ENCODE data around the gene MTTP.

MTTP gene

DNA sequence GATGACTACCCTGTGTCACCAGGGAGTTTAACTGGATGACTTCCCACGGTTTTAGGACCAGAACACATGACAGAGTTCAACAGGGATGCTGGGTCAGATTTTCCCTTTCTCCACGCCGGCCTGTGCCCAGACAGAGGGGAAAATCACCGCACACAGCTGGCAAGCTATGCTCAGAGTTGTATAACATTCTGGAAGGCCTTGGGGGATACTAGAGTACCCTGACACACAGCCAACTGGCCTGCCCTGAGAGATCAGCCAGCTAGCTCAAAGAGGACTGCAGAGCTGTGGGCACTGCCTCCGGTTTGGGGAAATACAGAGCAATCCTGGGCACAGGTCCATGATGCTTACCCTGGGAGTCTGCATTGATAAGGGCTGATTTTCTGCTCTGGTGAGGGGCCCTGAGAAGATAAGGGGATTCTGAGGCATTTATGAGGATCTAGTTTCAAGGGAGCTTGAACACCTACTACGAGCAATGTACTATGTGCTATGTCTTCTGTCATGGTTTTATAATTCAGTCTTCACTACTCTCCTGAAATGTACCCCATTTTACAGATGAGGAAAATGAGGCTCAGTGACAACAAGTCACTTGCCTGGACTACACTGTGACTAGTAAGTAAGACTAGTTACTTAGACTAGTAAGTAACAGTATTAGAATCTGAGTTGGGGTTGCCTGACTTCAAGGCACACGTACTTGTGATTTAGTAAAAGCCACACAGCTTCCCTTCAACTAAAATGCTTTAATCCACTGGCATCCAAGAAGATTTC is 68.3 kb downstream of the MTTP start:
- DNase-seq: no peak

GRCh38 chr4:99644453-99644852 is 69.8 kb downstream of the MTTP start:
- DNase-seq: no peak

DNA sequence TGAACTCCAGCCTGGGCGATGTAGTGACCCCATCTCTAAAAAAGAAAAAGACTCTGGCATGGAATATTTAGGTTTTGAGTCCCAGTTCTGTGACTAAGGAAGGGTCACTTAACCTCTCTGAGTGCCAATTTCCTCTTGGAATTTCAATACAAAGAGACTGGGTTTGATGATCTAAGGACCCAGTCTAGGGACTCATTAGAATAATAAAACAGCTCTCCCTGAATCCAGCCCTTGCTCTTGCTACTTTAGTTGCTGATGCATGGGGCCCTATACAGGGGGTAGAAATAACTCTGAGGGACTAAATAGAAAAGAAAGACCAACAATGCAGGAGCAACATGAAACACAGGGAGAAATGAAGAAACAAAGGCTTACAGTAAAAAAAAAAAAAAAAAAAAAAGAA is 70.4 kb downstream of the MTTP start:
- DNase-seq: no peak

DNA sequence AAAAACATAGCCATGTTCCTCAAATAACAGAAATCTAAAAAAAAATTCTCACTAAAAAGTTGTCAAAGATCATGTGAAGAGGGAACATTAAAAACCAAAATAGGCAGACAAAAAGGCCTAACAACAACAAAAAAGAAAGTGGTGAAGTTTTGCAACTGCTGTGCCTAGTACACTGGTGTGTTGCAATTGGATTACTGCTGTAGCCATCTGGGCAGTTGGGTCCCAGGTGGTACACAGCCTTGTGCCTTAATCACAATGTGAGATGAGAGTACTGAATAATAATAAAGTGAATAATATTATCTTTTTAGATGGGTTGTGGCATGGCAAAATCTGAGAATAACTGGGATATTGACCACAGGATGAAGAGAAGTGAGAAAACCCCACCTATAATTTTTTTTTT is 71.0 kb downstream of the MTTP start:
- DNase-seq: no peak

- no peak for DNase-seq
These were observed 72.4 kb downstream of the MTTP start for GRCh38 chr4:99647071-99647470.

DNA sequence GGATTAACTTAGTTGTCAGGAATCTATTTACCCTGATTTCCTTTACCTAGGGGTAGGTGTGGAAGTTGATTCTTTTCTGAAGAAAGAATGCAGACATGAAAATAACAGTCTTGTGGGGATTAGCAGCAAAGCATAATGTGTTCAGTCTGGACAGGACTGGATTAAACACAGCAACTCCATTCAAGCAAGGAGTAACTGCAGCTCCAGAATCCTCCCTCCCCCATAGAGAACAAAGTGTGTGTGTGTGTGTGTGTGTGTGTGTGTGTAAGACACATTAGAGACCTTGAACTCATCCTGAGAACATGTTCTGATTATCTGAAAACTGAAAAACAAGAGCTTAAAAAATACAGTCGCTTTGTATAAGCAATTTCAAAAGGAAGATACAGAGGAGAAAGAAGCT is 73.7 kb downstream of the MTTP start:
- no peak for DNase-seq

DNA sequence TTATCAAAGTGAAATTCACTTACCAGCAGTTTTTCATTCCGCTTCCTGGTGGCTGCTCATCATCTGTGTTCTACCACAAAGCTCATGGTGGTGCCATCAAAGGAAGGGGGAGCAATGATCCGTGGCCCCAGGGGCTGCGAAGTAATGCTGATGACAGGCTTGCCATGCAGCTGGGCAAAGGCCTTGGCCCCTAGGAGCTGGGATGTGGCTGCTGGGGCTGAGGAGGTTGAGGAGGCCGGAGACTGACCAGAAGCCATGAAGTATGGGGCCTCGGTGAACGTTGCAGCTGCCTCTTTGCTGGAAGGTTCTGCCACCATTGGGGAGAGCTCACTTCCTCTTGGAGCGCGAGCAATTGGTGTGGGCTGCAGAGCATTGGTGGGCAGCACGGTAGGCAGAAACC is 74.6 kb downstream of the MTTP start:
- no peak for DNase-seq

DNA sequence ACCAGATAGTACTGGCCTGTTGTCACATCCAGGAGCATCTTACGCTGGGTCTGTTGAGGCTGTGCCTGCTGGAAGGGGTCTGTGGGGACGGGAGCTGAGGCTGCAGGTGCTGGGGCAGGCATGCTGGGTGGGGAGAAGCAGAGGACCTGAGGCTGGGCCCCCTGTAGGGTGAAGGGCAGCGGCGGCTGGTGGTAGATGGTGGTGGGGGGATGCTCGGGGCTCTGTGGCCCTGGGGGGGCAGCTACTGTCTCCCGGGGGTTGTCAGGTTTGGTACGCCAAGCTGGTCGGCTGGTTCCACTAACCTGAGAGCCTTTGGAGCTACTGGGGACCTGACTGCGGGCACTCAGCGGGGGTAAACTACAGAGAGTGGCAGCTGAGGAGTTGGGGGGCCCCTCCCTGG is 75.2 kb downstream of the MTTP start:
- DNase-seq: no peak

DNA sequence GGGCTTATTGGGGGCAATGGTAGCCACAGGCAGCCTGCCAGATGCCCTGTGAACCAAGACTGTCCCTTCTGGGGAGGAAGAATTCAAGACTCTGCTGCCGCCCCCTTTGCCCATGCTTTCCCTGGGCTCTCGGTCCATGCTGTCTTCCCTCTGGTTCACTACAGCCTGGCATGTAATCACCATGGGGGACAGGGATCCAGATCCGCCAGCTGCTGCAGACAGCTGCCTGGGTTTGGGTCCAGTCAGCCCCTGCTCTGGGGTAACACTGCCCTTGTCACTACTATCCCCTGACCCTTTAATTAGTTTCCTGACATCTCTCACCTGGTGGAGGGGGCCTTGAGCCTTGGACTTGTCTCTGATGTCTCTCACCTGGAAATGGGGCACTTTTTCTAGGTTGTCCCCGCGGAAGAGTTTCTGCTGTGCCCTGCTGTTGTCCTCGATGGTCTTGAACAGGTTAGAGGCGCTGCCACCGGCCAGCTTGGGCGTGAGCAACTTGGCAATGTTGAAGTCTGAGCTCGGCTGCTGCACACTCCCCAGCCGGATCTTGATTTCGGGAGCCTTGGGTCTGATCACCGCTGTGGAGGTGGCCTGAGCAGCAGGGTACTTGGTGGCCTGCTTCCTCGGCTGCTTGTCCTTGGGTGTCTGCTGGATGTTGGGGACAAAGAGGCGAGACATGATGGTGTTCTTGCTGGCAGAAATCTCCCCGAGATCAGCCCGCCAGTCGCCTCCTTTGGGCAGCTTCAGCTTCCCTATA is 76.6 kb downstream of the MTTP start:
- no peak for DNase-seq

DNA sequence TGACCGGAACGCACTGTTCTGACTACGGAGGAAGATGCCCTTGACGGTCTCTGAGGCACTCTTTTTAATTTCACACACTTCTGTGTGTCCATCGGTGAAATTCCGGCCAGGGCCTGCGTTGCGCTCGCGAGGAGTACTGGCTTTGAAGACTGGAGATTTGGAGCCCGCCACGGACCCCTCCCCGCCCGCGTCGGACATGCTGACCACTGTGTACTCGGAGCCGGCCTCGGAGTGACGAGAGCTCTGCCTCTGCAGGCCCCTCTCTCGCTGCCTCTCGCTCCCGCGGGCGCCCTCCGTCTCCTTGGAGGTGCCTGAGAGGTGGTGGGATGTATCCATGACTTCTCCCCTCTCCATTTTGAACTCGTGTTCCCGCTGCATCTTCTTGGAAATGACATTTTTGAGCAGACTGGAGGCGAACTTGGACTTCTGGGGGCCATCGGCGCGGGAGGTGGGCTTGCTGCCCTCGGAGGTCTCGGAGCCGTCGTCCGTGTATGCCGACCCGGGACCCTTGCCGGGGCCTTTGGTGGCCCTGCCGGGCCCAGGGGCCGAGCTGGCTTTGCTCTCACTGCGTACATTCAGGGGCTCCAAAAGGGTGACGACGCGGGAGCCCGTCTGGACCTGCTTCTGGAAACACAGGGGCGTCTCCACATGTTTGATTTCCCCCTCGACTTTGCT is 77.3 kb downstream of the MTTP start:
- no peak for DNase-seq

DNA sequence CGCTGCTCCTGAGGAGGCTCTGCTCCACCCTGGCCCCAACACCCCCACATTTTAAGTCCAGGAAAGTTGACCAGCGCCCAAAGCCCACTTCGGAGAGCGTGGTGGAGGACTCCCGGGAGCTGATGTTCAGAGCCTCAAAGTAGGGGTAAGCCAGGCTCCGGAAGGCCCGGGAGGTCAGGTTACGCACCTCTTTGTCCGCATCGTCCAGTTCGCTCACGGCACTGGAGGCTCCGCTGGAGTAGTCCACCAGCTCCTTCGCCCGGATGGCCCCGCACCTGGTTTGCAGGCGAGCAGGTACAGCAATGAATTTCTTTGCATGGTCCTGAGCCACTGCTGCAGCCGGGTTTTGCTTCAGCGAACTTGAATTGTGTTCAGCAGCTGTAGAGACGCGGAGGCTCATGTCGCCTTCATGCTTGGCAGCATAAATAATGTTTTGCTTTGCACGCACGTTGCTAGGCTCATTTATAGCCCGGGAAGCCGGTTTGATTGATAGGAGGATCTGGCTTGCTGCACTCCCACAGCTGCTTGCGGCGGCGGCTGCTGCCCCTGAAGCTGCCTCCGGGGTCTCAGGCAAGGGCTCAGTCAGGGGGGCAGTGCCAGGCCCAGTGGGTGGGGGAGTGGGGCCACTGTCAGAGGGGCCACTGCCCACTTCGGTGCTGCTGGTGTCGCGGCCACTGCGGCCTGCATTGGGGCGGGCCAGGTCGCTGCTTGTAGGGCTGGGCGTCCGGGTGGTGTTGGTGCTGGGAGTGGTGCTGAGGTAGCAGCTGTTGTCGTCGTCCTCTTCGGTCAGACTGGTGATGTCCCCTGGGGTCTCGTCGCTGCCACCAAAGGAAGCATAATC is 78.2 kb downstream of the MTTP start:
- peak; percentile 70 for DNase-seq

- DNase-seq: no peak
These were observed 79.3 kb downstream of the MTTP start for GRCh38 chr4:99653916-99654315.

DNA sequence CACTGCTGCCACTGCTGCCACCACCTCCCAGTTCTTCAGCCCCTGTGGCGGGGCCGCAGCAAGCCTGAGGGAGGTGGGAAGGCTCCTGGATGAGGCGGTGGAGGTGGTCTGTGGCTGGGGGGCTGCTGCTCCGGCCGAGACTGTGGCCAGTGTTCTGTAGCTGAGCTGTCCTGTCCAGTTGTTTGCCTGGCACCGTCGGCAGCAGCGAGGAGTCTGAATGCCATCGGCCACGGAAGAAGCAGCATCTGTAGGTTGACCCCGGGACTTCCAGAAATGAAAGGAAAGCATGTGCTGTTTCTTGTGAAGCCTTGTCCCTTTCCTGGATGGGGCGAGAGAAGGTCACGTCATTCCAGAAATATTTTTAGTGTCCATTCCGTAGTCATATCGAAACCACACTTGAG is 79.7 kb downstream of the MTTP start:
- DNase-seq: no peak

- peak; percentile 61 for DNase-seq
These were observed 80.9 kb downstream of the MTTP start for GRCh38 chr4:99655308-99656081.

DNA sequence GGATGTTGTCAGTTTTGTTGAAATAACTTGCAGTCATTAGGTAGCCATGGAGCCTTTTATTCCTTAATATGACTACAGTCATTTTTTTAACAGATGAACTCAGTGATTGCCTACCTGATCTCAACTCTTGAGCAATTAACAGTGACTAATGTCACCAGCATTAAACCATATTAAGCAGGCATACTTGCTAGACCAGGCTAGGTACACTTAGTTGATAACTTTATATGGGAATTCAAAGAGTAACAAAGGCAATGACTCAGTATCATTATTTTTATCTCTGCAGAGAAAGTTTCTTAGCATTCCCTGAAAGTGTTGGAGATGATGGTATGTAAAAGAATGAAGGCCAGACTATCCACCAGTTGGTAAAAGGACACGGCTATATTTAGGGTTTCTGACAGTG is 83.2 kb downstream of the MTTP start, which contains the start of gene C4orf54:
Gene C4orf54 (minus strand): TSS at position 31 of the 400 bp plus-strand sequence. CDS start 3,180 bp downstream, outside the sequence.
- no peak for DNase-seq

DNA sequence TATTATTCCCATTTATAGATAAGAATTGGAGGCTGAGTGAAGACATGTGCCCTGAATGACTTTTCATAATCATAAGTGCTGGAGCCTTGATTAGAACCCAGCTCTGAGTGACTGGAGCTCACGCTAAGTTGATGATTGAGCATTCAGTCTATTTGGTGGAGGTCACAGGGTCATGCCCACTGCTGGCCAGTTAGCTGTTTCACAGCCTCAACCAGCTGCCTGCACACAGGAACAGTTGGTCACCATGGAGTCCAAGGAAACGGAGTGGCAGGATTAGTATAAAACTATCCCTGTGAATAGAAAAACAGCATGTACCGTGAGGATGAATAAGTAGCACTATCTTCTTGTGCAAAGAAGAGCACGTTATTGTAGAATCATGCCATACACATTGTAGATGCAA is 84.0 kb downstream of the MTTP start:
- DNase-seq: no peak

- DNase-seq: no peak
These were observed 87.3 kb downstream of the MTTP start for GRCh38 chr4:99661907-99662306.

GRCh38 chr4:99664716-99665115 is 90.1 kb downstream of the MTTP start:
- DNase-seq: no peak

GRCh38 chr4:99665983-99666382 is 91.4 kb downstream of the MTTP start:
- no peak for DNase-seq

DNA sequence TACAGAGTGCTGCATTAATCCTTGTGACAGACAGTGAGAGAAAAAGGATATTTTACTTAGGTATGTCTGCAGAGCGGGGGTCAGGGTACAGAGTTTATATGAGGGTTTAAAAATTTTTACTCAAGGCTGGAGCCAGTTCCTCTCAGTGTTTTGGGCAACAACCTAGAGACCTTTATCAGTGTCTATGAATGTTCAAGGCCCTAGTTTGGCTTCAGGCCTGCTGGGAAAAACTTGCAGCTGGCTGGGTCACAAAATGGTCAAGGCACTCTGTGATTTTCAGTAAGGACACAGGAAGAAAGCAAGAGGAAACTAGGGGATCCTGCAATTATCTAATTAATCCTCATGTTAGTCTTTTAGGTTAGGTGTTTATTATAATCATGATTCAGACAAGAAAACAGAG is 93.8 kb downstream of the MTTP start:
- no peak for DNase-seq

DNA sequence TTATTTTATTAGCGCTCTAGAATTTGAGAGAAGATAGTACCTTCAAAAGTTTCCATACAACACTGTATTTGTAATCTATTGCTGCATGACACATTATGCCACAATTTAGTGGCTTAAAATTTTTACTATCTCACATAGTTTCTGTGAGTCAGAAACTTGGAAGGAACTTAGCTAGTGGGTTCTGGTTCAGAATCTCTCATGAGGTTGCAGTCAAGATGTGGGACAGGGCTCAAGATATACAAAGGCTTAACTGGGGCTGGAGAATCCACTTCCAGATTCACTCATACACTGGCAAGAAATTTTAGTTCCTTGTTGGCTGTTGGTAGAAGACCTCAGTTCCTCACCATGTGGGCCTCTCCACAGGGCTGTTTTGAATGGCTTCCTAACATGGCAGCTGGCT is 94.5 kb downstream of the MTTP start:
- no peak for DNase-seq

DNA sequence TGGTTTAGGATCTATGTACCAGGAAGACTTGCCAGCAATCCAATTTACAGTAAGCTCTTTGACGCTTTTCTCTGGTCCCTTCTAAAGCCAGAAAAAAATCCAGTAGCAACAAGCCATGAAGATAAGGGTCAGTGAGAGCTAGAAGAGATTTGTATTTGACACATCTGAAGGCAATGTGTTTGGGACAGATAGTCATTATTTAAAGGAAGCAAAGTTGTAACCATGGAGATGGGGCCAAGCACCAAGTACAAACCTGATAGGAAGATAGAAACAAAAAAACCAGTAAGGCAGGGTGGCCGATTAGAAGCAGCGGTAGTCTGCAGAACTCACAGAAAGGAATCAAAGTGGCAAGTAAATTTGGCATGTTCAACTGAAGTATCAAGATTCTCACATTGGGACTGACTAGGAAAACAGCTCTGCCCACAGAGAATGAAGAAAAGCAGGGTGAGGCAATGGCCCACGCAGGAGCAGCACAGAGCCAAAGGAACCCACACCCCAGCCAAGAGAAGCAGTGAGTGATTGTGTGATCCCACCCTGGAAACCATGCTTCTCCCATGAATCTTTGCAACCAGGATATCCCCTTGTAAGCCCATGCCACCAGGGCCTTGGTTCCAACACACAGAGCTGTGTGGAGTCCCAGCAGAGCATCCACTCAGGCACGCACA is 95.9 kb downstream of the MTTP start:
- DNase-seq: no peak
